Panc1 (cell line): Measurements from ENCODE around the gene TSPAN31. TPM values are rescaled to one million over a fixed set of nuclear protein-coding genes. Genes with fewer than 3 reads are reported as not detected.

ENCODE experiments used
- ATAC-seq: fragments of 200-7000 bp; cut with Tn5 transposase; 2 replicates; pipeline ENCODE4 v1.9.1; 2020; ENCODE audit warnings: mild to moderate bottlenecking, moderate library complexity
- BruUV-seq: library from RNA; stranded (reverse); fragments of 400-500 nt; replicated peaks from 2 replicates; lab custom pipeline; 2021; lab: Mats Ljungman, UMichigan
- CTCF ChIA-PET: fragments of 300-600 bp; sonication (Branson Sonifier 250); formaldehyde crosslinking; loops from one replicate; lab custom pipeline; 2022; ENCODE audit warnings: antibody characterized with exemption; lab: Charles Lee
- POLR2A ChIA-PET: fragments of 300-600 bp; sonication (Branson Sonifier 250); formaldehyde crosslinking; loops from one replicate; lab custom pipeline; 2022; ENCODE audit warnings: antibody characterized with exemption; lab: Charles Lee
- DNase-seq: peaks from one replicate; pipeline ENCODE4 v3.0.0-alpha.2; 2010; ENCODE audit warnings: low read depth, low spot score
- H3K27ac ChIP-seq: 2 replicates; pipeline ENCODE4 v1.5.1; 2011; ENCODE audit warnings: mild to moderate bottlenecking, low read length, inconsistent platforms
- H3K27me3 ChIP-seq: fragments of 200-500 bp; sonication (Bioruptor generic); 2 replicates; pipeline ENCODE4 v1.6.0; 2014; ENCODE audit warnings: low read length, inconsistent platforms; ENCODE audit not compliant: control insufficient read depth, insufficient read depth
- H3K36me3 ChIP-seq: fragments of 200-500 bp; sonication (Bioruptor generic); 2 replicates; pipeline ENCODE4 v1.5.1; 2014; ENCODE audit warnings: inconsistent platforms, mild to moderate bottlenecking, low read length, moderate library complexity; ENCODE audit not compliant: control insufficient read depth, insufficient read depth
- H3K4me1 ChIP-seq: 2 replicates; pipeline ENCODE4 v1.5.1; 2011; ENCODE audit warnings: inconsistent platforms, mild to moderate bottlenecking, low read length, moderate library complexity; ENCODE audit not compliant: control insufficient read depth, insufficient read depth
- H3K4me3 ChIP-seq, 2 experiments: 2 replicates each; pipeline ENCODE4 v1.5.1; 2011 to 2012; ENCODE audit warnings: low read depth in 2 of 2, low read length in 2 of 2, mild to moderate bottlenecking in 2 of 2, inconsistent platforms in 1 of 2, moderate library complexity in 1 of 2
- H3K9me3 ChIP-seq: fragments of 200-500 bp; sonication (Bioruptor generic); 2 replicates; pipeline ENCODE4 v1.5.1; 2014; ENCODE audit warnings: low read depth, mild to moderate bottlenecking, inconsistent platforms, low read length, moderate library complexity; ENCODE audit not compliant: control insufficient read depth, insufficient read depth
- POLR2AphosphoS5 ChIP-seq: IDR thresholded peaks from 2 replicates; pipeline ENCODE4 v1.6.1; 2012; ENCODE audit warnings: mild to moderate bottlenecking, low read depth, low read length, moderate library complexity
- SIN3A ChIP-seq: IDR thresholded peaks from 2 replicates; pipeline ENCODE4 v1.6.1; 2012; ENCODE audit warnings: low read depth, mild to moderate bottlenecking, low read length, moderate library complexity, borderline replicate concordance; ENCODE audit not compliant: insufficient read depth
- TCF7L2 ChIP-seq: IDR thresholded peaks from 2 replicates; pipeline ENCODE4 v1.6.1; 2011; ENCODE audit warnings: mild to moderate bottlenecking, low read depth, low read length, inconsistent platforms
- in situ Hi-C: cut with HindIII; loops from 2 replicates; pipeline ENCODE4 v1.10.0; 2016; ENCODE audit warnings: low sequenced_read_pairs, low pct_unique_long_range_greater_than_20kb
- intact Hi-C: fragments of 100-400 bp; cut with micrococcal nuclease; formaldehyde crosslinking; loops from one replicate; pipeline ENCODE4 v1.10.0; 2022; ENCODE audit not compliant: unreplicated experiment
- total RNA-seq: library from RNA; stranded (reverse); gene quantifications from one replicate; pipeline ENCODE4 v1.2.1, GENCODE V29; 2021; ENCODE audit not compliant: unreplicated experiment
- TF ChIP-seq, protein P1 (sequence below): fragments of 450-650 bp; IDR thresholded peaks from 2 replicates; pipeline ENCODE4 v1.5.1; 2017; ENCODE audit warnings: mild to moderate bottlenecking
- TF ChIP-seq, protein P2 (sequence below), 2 experiments: IDR thresholded peaks; 2 replicates each; pipeline ENCODE4 v1.6.1; 2011 to 2012; ENCODE audit warnings: low read depth in 2 of 2, control low read depth in 1 of 2, low read length in 1 of 2, mild to moderate bottlenecking in 1 of 2, moderate library complexity in 1 of 2; ENCODE audit not compliant: insufficient read depth in 1 of 2

TSPAN31 gene
- total RNA-seq, 1 experiment from 2014 or later = 17.5 TPM

DNA sequence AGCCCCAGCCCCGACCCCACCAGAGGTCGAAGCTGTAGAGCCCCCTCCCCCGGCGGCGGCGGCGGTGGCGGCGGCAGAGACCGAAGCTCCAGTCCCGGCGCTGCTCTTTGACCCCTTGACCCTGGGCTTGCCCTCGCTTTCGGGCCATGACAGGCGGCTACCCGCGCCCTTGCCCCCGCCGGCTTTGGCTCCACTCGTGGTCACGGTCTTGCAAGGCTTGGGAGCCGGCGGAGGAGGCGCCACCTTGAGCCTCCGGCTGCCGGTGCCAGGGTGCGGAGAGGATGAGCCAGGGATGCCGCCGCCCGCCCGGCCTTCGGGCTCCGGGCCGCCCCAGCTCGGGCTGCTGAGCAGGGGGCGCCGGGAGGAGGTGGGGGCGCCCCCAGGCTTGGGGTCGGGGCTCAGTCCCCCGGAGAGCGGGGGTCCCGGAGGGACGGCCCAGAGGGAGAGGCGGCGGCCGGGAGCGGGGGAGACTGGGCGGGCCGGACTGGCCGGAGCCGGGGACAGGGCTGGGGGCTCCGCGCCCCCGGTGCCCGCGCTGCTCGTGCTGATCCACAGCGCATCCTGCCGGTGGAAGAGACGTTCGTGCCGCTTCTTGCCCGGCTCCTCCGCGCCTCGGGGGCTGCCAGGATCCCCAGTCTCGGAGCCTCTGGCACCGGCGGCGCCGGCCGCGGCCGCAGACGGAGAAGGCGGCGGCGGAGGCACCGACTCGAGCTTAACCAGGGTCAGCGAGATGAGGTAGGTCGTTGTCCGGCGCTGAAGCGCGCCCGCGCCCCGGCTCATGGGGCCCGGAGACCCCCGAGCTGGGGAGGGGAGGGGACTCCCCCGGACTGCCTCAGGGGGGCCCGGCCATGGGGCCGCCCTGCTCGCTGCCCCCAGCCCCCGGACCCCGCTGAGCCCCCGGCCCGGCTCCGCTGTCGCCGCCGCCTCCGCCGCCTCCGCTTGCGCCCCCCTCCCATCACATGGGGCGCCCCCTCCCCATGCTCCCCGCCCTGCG is 7.1 kb upstream of the TSPAN31 start:
- Histone ChIP-seq H3K27me3 (no peaks in the 10 kb centered on the region; the same call in 1 of the 2 replicates), H3K36me3 (peaks cover 3% of the 10 kb centered on the region; the same call in 1 of the 2 replicates), H3K4me1 (peaks cover 7% of the 10 kb centered on the region; the same call in 1 of the 2 replicates), H3K4me3 (peak overlapping the region; percentile 38 to 54), H3K27ac (no peak overlapping the region), H3K9me3 (no peaks in the 10 kb centered on the region)
- in situ Hi-C loops (no loop called here), intact Hi-C loops (loop anchor here (5.0 kb wide), 1 partner anchor 155 kb away; no protein-coding TSS in a partner anchor)
- DNase-seq = no peak
- TF ChIP-seq, protein P1, sequence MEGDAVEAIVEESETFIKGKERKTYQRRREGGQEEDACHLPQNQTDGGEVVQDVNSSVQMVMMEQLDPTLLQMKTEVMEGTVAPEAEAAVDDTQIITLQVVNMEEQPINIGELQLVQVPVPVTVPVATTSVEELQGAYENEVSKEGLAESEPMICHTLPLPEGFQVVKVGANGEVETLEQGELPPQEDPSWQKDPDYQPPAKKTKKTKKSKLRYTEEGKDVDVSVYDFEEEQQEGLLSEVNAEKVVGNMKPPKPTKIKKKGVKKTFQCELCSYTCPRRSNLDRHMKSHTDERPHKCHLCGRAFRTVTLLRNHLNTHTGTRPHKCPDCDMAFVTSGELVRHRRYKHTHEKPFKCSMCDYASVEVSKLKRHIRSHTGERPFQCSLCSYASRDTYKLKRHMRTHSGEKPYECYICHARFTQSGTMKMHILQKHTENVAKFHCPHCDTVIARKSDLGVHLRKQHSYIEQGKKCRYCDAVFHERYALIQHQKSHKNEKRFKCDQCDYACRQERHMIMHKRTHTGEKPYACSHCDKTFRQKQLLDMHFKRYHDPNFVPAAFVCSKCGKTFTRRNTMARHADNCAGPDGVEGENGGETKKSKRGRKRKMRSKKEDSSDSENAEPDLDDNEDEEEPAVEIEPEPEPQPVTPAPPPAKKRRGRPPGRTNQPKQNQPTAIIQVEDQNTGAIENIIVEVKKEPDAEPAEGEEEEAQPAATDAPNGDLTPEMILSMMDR = peak; percentile 73
- TF ChIP-seq, protein P2, sequence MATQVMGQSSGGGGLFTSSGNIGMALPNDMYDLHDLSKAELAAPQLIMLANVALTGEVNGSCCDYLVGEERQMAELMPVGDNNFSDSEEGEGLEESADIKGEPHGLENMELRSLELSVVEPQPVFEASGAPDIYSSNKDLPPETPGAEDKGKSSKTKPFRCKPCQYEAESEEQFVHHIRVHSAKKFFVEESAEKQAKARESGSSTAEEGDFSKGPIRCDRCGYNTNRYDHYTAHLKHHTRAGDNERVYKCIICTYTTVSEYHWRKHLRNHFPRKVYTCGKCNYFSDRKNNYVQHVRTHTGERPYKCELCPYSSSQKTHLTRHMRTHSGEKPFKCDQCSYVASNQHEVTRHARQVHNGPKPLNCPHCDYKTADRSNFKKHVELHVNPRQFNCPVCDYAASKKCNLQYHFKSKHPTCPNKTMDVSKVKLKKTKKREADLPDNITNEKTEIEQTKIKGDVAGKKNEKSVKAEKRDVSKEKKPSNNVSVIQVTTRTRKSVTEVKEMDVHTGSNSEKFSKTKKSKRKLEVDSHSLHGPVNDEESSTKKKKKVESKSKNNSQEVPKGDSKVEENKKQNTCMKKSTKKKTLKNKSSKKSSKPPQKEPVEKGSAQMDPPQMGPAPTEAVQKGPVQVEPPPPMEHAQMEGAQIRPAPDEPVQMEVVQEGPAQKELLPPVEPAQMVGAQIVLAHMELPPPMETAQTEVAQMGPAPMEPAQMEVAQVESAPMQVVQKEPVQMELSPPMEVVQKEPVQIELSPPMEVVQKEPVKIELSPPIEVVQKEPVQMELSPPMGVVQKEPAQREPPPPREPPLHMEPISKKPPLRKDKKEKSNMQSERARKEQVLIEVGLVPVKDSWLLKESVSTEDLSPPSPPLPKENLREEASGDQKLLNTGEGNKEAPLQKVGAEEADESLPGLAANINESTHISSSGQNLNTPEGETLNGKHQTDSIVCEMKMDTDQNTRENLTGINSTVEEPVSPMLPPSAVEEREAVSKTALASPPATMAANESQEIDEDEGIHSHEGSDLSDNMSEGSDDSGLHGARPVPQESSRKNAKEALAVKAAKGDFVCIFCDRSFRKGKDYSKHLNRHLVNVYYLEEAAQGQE (IDR thresholded peaks at IDR 0.05; ENCODE audit: insufficient read depth in 1 of 2, low read depth in 2 of 2, low read length in 1 of 2) = no peak
- no TSS peak for BruUV-seq
- CTCF ChIA-PET = interaction anchor here (1.2 kb wide), 1 partner anchor 11 kb away, joined by 12 read pairs; no protein-coding TSS in a partner anchor
- ATAC-seq = peak; percentile 28
- POLR2A ChIA-PET = no interaction called here

DNA sequence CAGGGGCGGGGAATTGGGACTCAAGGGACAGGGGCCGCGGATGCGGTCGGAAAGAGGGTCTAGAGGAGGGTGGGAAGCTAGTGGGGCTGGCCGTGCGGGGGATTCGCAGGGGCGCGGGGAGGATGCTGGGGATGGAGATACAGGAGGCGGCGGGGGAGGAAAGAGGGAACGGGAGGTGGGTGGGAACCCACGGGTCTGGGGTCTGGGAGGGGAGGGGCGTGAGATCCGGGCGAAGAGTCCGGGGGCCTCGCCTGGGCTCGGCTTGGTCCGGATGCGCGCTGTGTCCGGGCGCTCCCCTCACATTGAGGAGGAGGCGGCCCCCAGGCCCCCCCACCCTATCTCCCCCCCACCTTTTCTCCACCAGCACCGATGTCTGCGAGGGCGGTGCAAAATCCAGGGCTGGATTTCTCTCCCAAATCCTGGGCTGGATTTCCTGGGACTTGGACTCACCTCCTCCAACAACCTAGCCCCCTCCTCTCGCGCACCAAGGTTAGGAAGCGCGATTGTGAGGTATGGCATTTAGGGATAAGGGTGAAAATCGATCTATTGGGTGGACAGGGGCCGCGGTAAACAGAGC is 6.1 kb upstream of the TSPAN31 start, which contains the start of gene AGAP2:
Gene AGAP2, minus strand, starts transcription at position 82 of the 577 bp plus-strand sequence. CDS start 496 bp downstream, outside the sequence.
- DNase-seq = no peak
- Histone ChIP-seq H3K4me3 (peak within 1 kb of the TSS; percentile 38 to 54), H3K9me3 (no peaks in the 10 kb centered on the region), H3K27me3 (no peaks in the 10 kb centered on the region; the same call in 1 of the 2 replicates), H3K36me3 (peaks cover 3% of the 10 kb centered on the region; the same call in 1 of the 2 replicates), H3K4me1 (peaks cover 7% of the 10 kb centered on the region; the same call in 1 of the 2 replicates), H3K27ac (no peak within 1 kb of the TSS)
- intact Hi-C loops (loop anchor here (5.0 kb wide), 1 partner anchor 156 kb away; no protein-coding TSS in a partner anchor), in situ Hi-C loops (no loop called here)
- TF ChIP-seq TCF7L2 (no peak), SIN3A (no peak), POLR2AphosphoS5 (no peak)
- TF ChIP-seq, protein P2 (IDR thresholded peaks at IDR 0.05; ENCODE audit: insufficient read depth in 1 of 2, low read depth in 2 of 2, low read length in 1 of 2) = no peak
- TF ChIP-seq, protein P1 = no peak
- BruUV-seq = no TSS peak
- ChIA-PET CTCF (interaction anchor here (3.4 kb wide), 1 partner anchor 13 kb away, joined by 10 read pairs; no protein-coding TSS in a partner anchor), POLR2A (no interaction called here)
- no peak for ATAC-seq
